CD14-positive monocyte (primary cell): Measurements from ENCODE around the gene ZBTB4. TPM values are rescaled to one million over a fixed set of nuclear protein-coding genes. Genes with fewer than 3 reads are reported as not detected.
A peak's percentile ranks its signal among the peaks of the same experiment; 100 is the strongest.

ENCODE experiments used
- DNase-seq, 3 donors: peaks; one replicate each; pipeline ENCODE4 v3.0.0-alpha.2; 2011 to 2022
- H2AFZ ChIP-seq: 2 replicates; pipeline ENCODE4 v1.6.0; 2012; ENCODE audit warnings: mild to moderate bottlenecking, low read depth, low read length, inconsistent platforms; ENCODE audit not compliant: insufficient read depth, poor library complexity, severe bottlenecking
- H3K27ac ChIP-seq, 2 donors: 1 replicate in 1 of 2; 2 replicates in 1 of 2; pipeline ENCODE4 v1.5.1; 2012 to 2013; ENCODE audit warnings: low read length in 2 of 2, control low read depth in 1 of 2, inconsistent platforms in 1 of 2, low read depth in 1 of 2, mild to moderate bottlenecking in 1 of 2
- H3K27me3 ChIP-seq, 2 donors: one replicate each; pipeline versions ENCODE4 v1.6.0 to v1.6.1; 2011 to 2013; ENCODE audit warnings: low read length in 2 of 2; ENCODE audit not compliant: control insufficient read depth in 2 of 2, insufficient read depth in 2 of 2
- H3K36me3 ChIP-seq, 2 donors: replicated peaks in 1 of 2; 1 replicate in 1 of 2; 2 replicates in 1 of 2; pipeline versions ENCODE4 v1.5.1 to v1.6.1; 2012 to 2013; ENCODE audit warnings: low read length in 2 of 2, control low read depth in 1 of 2, inconsistent platforms in 1 of 2, mild to moderate bottlenecking in 1 of 2; ENCODE audit not compliant: insufficient read depth in 2 of 2, control insufficient read depth in 1 of 2
- H3K4me1 ChIP-seq, 2 donors: 1 replicate in 1 of 2; 2 replicates in 1 of 2; pipeline versions ENCODE4 v1.5.1 to v1.6.1; 2012 to 2013; ENCODE audit warnings: low read length in 2 of 2, control low read depth in 1 of 2, inconsistent platforms in 1 of 2, mild to moderate bottlenecking in 1 of 2, moderate library complexity in 1 of 2; ENCODE audit not compliant: insufficient read depth in 2 of 2, control insufficient read depth in 1 of 2
- H3K4me2 ChIP-seq: replicated peaks from 2 replicates; pipeline ENCODE3; 2012; ENCODE audit warnings: low read length, moderate library complexity, mild to moderate bottlenecking; ENCODE audit not compliant: poor library complexity, severe bottlenecking; ENCODE audit errors: extremely low read depth
- H3K4me3 ChIP-seq, 3 experiments: fragments of 200-600 bp in 1 of 3; sonication (generic) in 1 of 3; replicated peaks in 1 of 3; 1 replicate in 2 of 3; 2 replicates in 1 of 3; pipeline ENCODE4 v1.5.1; 2011 to 2013; ENCODE audit warnings: low read length in 3 of 3, mild to moderate bottlenecking in 3 of 3, control low read depth in 2 of 3, low read depth in 2 of 3, inconsistent platforms in 1 of 3, moderate library complexity in 1 of 3
- H3K79me2 ChIP-seq: 2 replicates; pipeline ENCODE4 v1.6.0; 2012; ENCODE audit warnings: mild to moderate bottlenecking, control low read depth, inconsistent platforms, low read length, moderate library complexity; ENCODE audit not compliant: insufficient read depth
- H3K9ac ChIP-seq: 2 replicates; pipeline ENCODE4 v1.6.0; 2017; ENCODE audit warnings: low read length, mild to moderate bottlenecking; ENCODE audit not compliant: insufficient read depth, poor library complexity, severe bottlenecking
- H3K9me3 ChIP-seq, 2 donors: replicated peaks in 1 of 2; 1 replicate in 1 of 2; 2 replicates in 1 of 2; pipeline versions ENCODE4 v1.5.1 to v1.6.1; 2012 to 2013; ENCODE audit warnings: low read length in 2 of 2, control low read depth in 1 of 2; ENCODE audit not compliant: control insufficient read depth in 1 of 2, insufficient read depth in 1 of 2
- H4K20me1 ChIP-seq: 2 replicates; pipeline ENCODE4 v1.6.0; 2012; ENCODE audit warnings: mild to moderate bottlenecking, low read length, control low read depth, moderate library complexity; ENCODE audit not compliant: insufficient read depth
- H3K27ac Mint-ChIP-seq, 7 donors: one replicate each; pipeline ENCODE4 v1.8.0; 2020; ENCODE audit warnings: mild to moderate bottlenecking in 7 of 7, mixed read lengths in 7 of 7, moderate library complexity in 6 of 7, inconsistent platforms in 2 of 7
- H3K27me3 Mint-ChIP-seq, 3 donors: one replicate each; pipeline ENCODE4 v1.8.0; 2021 to 2022; ENCODE audit warnings: low read depth in 3 of 3, mild to moderate bottlenecking in 3 of 3, mixed read lengths in 3 of 3, moderate library complexity in 3 of 3, inconsistent platforms in 1 of 3
- H3K36me3 Mint-ChIP-seq, 2 donors: one replicate each; pipeline ENCODE4 v1.8.0; 2020; ENCODE audit warnings: mixed read lengths in 2 of 2, inconsistent platforms in 1 of 2, mild to moderate bottlenecking in 1 of 2
- H3K4me1 Mint-ChIP-seq: one replicate; pipeline ENCODE4 v1.8.0; 2020; ENCODE audit warnings: mild to moderate bottlenecking, mixed read lengths
- H3K4me3 Mint-ChIP-seq, 2 donors: one replicate each; pipeline ENCODE4 v1.8.0; 2020; ENCODE audit warnings: mild to moderate bottlenecking in 2 of 2, mixed read lengths in 2 of 2, moderate library complexity in 1 of 2
- H3K9me3 Mint-ChIP-seq, 7 donors: one replicate each; pipeline ENCODE4 v1.8.0; 2020 to 2022; ENCODE audit warnings: mixed read lengths in 7 of 7, mild to moderate bottlenecking in 6 of 7, moderate library complexity in 6 of 7, inconsistent platforms in 2 of 7
- CTCF ChIP-seq: fragments of 200-600 bp; IDR thresholded peaks from one replicate; pipeline ENCODE4 v1.8.0; 2022; ENCODE audit warnings: antibody characterized with exemption, mild to moderate bottlenecking
- WGBS: methylation state at CpG from one replicate; pipeline ENCODE4 v1.1.5; 2013; ENCODE audit warnings: missing lambda C conversion rate; ENCODE audit not compliant: insufficient coverage; 5-methylcytosine and 5-hydroxymethylcytosine counted together
- intact Hi-C, 2 donors: fragments of 100-400 bp; cut with micrococcal nuclease; formaldehyde crosslinking; loops; one replicate each; pipeline versions ENCODE4 v1.15.0 to v1.15.1; 2023
- polyA plus RNA-seq, 3 donors: library from polyadenylated mRNA; depleted of rRNA in 1 of 3; unstranded in 2 of 3; stranded (reverse) in 1 of 3; fragments of 300-500 nt in 2 of 3; fragments of >200 nt in 1 of 3; fragmentation: Illumina TruSeq in 2 of 3; gene quantifications; 1 replicate in 2 of 3; 2 replicates in 1 of 3; pipeline ENCODE4 v1.2.3, GENCODE V29; 2012 to 2021

ZBTB4 gene
- polyA plus RNA-seq, 3 donors: 3.4 to 8.1 (median 4.4) TPM

DNA sequence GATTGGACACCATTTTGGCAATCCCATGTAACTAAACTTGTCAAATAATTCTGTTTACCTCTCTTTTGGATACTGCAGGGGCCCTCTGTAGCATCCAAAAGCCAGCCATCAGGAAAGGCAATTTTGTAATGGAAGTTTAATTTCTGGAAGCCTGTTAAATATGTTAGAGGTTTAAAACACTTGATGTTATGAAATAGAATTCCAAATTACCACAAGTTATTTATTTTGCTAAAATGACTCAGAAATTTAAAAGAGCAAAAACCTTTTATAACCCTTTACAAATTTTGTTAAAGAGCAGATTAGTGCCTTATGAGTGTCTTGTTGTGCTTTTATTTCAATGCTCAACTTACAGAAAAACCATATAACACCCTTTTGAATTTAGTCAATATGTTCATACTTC, 49.4 kb upstream of the ZBTB4 start:
- intact Hi-C loops: no loop called here
- no peaks in the 10 kb centered on the region for H3K79me2 ChIP-seq
- H3K4me3 ChIP-seq: no peak overlapping the region
- no peaks in the 10 kb centered on the region for H3K27me3 ChIP-seq
- Mint-ChIP-seq H3K36me3 (no peaks in the 10 kb centered on the region), H3K4me1 (peaks cover 4% of the 10 kb centered on the region), H3K9me3 (peaks cover 8 to 48% (median 43%) of the 10 kb centered on the region in 7 donors), H3K4me3 (no peak overlapping the region), H3K27ac (no peak overlapping the region), H3K27me3 (peaks cover 2 to 6% (median 6%) of the 10 kb centered on the region in 3 donors)
- no peak overlapping the region for H3K4me2 ChIP-seq
- no peak for DNase-seq
- H2AFZ ChIP-seq: no peak overlapping the region
- no peaks in the 10 kb centered on the region for H3K36me3 ChIP-seq
- no peak overlapping the region for H3K9ac ChIP-seq
- H3K4me1 ChIP-seq: peaks cover 6 to 8% of the 10 kb centered on the region in 2 donors
- no peaks in the 10 kb centered on the region for H4K20me1 ChIP-seq
- TF ChIP-seq CTCF: no peak
- H3K9me3 ChIP-seq: peaks cover 17 to 33% of the 10 kb centered on the region in 2 donors
- H3K27ac ChIP-seq: no peak overlapping the region

DNA sequence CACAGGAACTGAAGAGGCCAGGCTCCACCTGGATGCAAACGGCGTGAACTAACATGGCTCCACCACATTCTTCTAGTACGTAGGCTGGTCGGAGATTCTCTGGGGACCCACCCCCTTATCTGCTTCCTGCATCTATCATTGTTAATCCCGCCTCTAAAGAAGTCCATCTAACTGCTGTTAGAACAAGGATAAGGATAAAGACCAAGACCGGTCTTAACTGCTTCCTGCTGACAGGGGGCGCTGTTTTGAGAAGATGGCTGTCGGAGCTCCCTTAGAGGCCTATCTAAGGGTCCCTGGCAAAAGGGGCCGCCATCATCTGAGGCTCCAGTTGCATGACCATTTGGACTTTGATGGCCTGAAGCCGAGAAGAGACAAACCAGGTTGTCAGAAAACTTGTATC, 43.6 kb upstream of the ZBTB4 start:
- no peaks in the 10 kb centered on the region for H4K20me1 ChIP-seq
- DNase-seq: peak; percentile 29 to 52 (median 50)
- H3K27ac Mint-ChIP-seq: no peak overlapping the region

More for the DNA sequence above, 43.6 kb upstream of the ZBTB4 start:
- no peak overlapping the region for H3K27ac ChIP-seq
- H2AFZ ChIP-seq: no peak overlapping the region
- no peak overlapping the region for H3K4me3 Mint-ChIP-seq
- no peaks in the 10 kb centered on the region for H3K36me3 ChIP-seq
- H3K4me1 Mint-ChIP-seq: peaks cover 4% of the 10 kb centered on the region
- H3K4me3 ChIP-seq: no peak overlapping the region
- H3K4me1 ChIP-seq: no peaks in the 10 kb centered on the region
- H3K27me3 Mint-ChIP-seq: peaks cover 0 to 4% (median 4%) of the 10 kb centered on the region in 3 donors
- no peak overlapping the region for H3K9ac ChIP-seq
- H3K27me3 ChIP-seq: no peaks in the 10 kb centered on the region
- no peak overlapping the region for H3K4me2 ChIP-seq
- H3K79me2 ChIP-seq: no peaks in the 10 kb centered on the region
- no peaks in the 10 kb centered on the region for H3K36me3 Mint-ChIP-seq
- 57% methylated on average over 6 of the region's 10 CpGs for WGBS
- peaks cover 2 to 9% of the 10 kb centered on the region in 2 donors for H3K9me3 ChIP-seq
- peak; percentile 75 for TF ChIP-seq CTCF
- intact Hi-C loops: loop anchor here (2.0 kb wide), 1 partner anchor 38 kb away; the partner anchor contains the start of gene SENP3 (in 2 of the 2)
- peaks cover 2 to 26% (median 15%) of the 10 kb centered on the region in 7 donors for H3K9me3 Mint-ChIP-seq
